Measurements from ENCODE around the gene EEFSEC.

DNA sequence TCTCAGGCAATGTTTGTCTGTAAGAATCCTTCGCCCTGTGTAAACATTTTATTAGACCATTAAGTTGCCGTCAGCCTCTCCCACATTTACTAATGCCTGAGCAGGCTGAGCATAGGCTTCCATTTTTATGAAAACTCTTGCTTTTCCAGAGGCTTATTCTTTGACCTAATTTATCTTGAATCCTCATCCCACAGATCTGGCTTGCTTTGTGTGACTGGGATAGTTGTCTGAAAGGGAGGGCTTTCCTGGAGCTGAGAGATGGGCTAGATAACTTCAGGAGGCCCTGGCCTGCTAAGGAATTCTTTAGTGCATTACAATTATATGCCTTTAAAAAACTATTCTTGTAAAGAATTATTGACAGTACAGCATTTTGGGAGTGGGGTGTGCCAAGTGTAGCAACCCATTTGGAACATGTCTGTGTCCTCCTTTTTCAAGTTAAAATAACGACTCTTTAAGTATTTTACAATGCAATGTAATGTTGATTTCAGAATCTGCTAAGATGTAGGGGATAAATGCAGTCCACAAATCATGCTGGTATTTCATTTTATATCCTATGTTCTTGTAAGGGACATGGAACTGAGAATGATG lies 52.4 kb downstream of the EEFSEC start:
- TF ChIP-seq, protein P1, sequence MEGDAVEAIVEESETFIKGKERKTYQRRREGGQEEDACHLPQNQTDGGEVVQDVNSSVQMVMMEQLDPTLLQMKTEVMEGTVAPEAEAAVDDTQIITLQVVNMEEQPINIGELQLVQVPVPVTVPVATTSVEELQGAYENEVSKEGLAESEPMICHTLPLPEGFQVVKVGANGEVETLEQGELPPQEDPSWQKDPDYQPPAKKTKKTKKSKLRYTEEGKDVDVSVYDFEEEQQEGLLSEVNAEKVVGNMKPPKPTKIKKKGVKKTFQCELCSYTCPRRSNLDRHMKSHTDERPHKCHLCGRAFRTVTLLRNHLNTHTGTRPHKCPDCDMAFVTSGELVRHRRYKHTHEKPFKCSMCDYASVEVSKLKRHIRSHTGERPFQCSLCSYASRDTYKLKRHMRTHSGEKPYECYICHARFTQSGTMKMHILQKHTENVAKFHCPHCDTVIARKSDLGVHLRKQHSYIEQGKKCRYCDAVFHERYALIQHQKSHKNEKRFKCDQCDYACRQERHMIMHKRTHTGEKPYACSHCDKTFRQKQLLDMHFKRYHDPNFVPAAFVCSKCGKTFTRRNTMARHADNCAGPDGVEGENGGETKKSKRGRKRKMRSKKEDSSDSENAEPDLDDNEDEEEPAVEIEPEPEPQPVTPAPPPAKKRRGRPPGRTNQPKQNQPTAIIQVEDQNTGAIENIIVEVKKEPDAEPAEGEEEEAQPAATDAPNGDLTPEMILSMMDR (optimal IDR thresholded peaks at IDR 0.05 in 1 of 3, IDR thresholded peaks at IDR 0.05 in 1 of 3, conservative IDR thresholded peaks at IDR 0.05 in 1 of 3; ENCODE audit: extremely low read depth in 1 of 3, insufficient read depth in 2 of 3, low read length in 3 of 3), result no peak
- TF ChIP-seq EZH2 (IDR thresholded peaks at IDR 0.05; ENCODE audit: low read length), result no peak
